Measurements from ENCODE around the gene BTBD2.

DNA sequence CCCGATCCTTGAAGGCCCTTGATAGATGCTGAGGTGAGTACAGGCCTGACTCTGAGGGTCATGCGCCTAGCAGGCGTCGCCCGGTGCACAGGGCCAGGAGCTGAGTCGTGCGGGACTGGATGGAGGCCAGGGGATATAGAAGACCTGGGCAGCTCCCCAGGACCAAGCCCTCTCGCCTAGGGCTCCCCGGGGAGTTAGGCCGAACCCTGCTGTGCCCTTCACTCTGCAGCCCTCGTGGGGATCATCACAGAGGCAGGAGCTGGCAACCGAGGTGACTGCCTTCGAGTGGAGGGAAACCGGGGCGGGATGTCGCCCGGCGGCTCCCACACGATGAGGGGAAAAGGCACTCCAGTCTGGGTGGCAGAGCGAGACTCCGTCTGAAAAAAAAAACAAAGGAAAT is 62.9 kb downstream of the BTBD2 start:
- TF ChIP-seq, protein P1, sequence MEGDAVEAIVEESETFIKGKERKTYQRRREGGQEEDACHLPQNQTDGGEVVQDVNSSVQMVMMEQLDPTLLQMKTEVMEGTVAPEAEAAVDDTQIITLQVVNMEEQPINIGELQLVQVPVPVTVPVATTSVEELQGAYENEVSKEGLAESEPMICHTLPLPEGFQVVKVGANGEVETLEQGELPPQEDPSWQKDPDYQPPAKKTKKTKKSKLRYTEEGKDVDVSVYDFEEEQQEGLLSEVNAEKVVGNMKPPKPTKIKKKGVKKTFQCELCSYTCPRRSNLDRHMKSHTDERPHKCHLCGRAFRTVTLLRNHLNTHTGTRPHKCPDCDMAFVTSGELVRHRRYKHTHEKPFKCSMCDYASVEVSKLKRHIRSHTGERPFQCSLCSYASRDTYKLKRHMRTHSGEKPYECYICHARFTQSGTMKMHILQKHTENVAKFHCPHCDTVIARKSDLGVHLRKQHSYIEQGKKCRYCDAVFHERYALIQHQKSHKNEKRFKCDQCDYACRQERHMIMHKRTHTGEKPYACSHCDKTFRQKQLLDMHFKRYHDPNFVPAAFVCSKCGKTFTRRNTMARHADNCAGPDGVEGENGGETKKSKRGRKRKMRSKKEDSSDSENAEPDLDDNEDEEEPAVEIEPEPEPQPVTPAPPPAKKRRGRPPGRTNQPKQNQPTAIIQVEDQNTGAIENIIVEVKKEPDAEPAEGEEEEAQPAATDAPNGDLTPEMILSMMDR (IDR thresholded peaks at IDR 0.05) = no peak
- no peak for TF ChIP-seq POLR2AphosphoS5 (IDR thresholded peaks at IDR 0.05; ENCODE audit: insufficient read depth in 1 of 2, low read depth in 1 of 2)
- TF ChIP-seq POLR2A (IDR thresholded peaks at IDR 0.05) = no peak

Data from vagina (tissue), 2 donors.